Thymus (tissue), 11 donors: ENCODE measurements around the gene RBM19. TPM values are rescaled to one million over a fixed set of nuclear protein-coding genes. Genes with fewer than 3 reads are reported as not detected.
A peak's percentile ranks its signal among the peaks of the same experiment; 100 is the strongest.

Experiments
- DNase-seq, 9 donors: peaks; one replicate each; pipeline ENCODE4 v3.0.0-alpha.2; 2013; ENCODE audit warnings: low spot score in 9 of 9, low read depth in 6 of 9, missing footprints in 1 of 9
- H3K27ac ChIP-seq, 2 donors: one replicate each; pipeline ENCODE4 v1.5.1; 2013; ENCODE audit warnings: control low read depth in 1 of 2, low read depth in 1 of 2, low read length in 1 of 2, mild to moderate bottlenecking in 1 of 2, moderate library complexity in 1 of 2
- H3K27me3 ChIP-seq, 2 donors: one replicate each; pipeline ENCODE4 v1.5.1; 2013; ENCODE audit warnings: low read length in 1 of 2; ENCODE audit not compliant: control insufficient read depth in 2 of 2, insufficient read depth in 1 of 2
- H3K36me3 ChIP-seq, 2 donors: one replicate each; pipeline ENCODE4 v1.5.1; 2013; ENCODE audit warnings: low read length in 1 of 2, mild to moderate bottlenecking in 1 of 2, moderate library complexity in 1 of 2; ENCODE audit not compliant: control insufficient read depth in 2 of 2, insufficient read depth in 2 of 2
- H3K4me1 ChIP-seq, 2 donors: one replicate each; pipeline ENCODE4 v1.5.1; 2013; ENCODE audit warnings: low read length in 2 of 2; ENCODE audit not compliant: control insufficient read depth in 2 of 2, insufficient read depth in 2 of 2
- H3K4me3 ChIP-seq, 2 donors: one replicate each; pipeline ENCODE4 v1.5.1; 2013; ENCODE audit warnings: low read length in 2 of 2, control low read depth in 1 of 2, mild to moderate bottlenecking in 1 of 2
- H3K9me3 ChIP-seq, 2 donors: one replicate each; pipeline ENCODE4 v1.5.1; 2013; ENCODE audit warnings: low read length in 1 of 2, mild to moderate bottlenecking in 1 of 2; ENCODE audit not compliant: control insufficient read depth in 2 of 2, insufficient read depth in 1 of 2
- WGBS: extraction: QIAGEN DNeasy Blood & Tissue Kit; methylation state at CpG from one replicate; pipeline ENCODE4 v1.1.7; 2013; 5-methylcytosine and 5-hydroxymethylcytosine counted together
- polyA plus RNA-seq: library from polyadenylated mRNA; stranded (reverse); fragments of 200-250 nt; gene quantifications from one replicate; pipeline ENCODE4 v1.2.3, GENCODE V29; 2013
- total RNA-seq: library from RNA; stranded (reverse); fragments of 120-200 nt; gene quantifications from one replicate; pipeline ENCODE4 v1.2.4, GENCODE V29; 2013
- donor health status: healthy.

The RBM19 gene
- total and polyA plus RNA-seq, 2 donors, result 16.0 to 24.2 TPM

GRCh38 chr12:113866496-113866895, 99.6 kb downstream of the RBM19 start:
- Histone ChIP-seq H3K27me3 (no peaks in the 10 kb centered on the region), H3K4me1 (peaks cover 0 to 6% of the 10 kb centered on the region in 2 donors), H3K36me3 (no peaks in the 10 kb centered on the region), H3K27ac (no peak overlapping the region), H3K9me3 (no peaks in the 10 kb centered on the region), H3K4me3 (no peak overlapping the region)
- WGBS, result 97% methylated on average over 1 of the region's 1 CpG
- DNase-seq, result no peak

- H3K4me1 ChIP-seq, result peaks cover 0 to 6% of the 10 kb centered on the region in 2 donors
- no peak for DNase-seq
- H3K9me3 ChIP-seq, result no peaks in the 10 kb centered on the region
- 96% methylated on average over 2 of the region's 2 CpGs for WGBS
- no peaks in the 10 kb centered on the region for H3K27me3 ChIP-seq
- H3K4me3 ChIP-seq, result no peak overlapping the region
- no peak overlapping the region for H3K27ac ChIP-seq
- H3K36me3 ChIP-seq, result no peaks in the 10 kb centered on the region
These were observed 102.7 kb downstream of the RBM19 start for GRCh38 chr12:113863455-113863845.

- 62% methylated on average over 18 of the region's 18 CpGs for WGBS
- Histone ChIP-seq H3K27ac (no peak overlapping the region), H3K9me3 (no peaks in the 10 kb centered on the region), H3K4me1 (peaks cover 0 to 6% of the 10 kb centered on the region in 2 donors), H3K36me3 (no peaks in the 10 kb centered on the region), H3K27me3 (no peaks in the 10 kb centered on the region), H3K4me3 (no peak overlapping the region)
- peak in 1 of 9 donors; percentile 10 for DNase-seq
These were observed 103.3 kb downstream of the RBM19 start for GRCh38 chr12:113862590-113863454.

GRCh38 chr12:113861708-113862312, 104.3 kb downstream of the RBM19 start:
- WGBS, result 97% methylated on average over 9 of the region's 9 CpGs
- Histone ChIP-seq H3K36me3 (peaks cover 0 to 5% of the 10 kb centered on the region in 2 donors), H3K9me3 (no peaks in the 10 kb centered on the region), H3K4me3 (no peak overlapping the region), H3K27me3 (no peaks in the 10 kb centered on the region), H3K27ac (no peak overlapping the region), H3K4me1 (peaks cover 0 to 6% of the 10 kb centered on the region in 2 donors)
- DNase-seq, result no peak

DNA sequence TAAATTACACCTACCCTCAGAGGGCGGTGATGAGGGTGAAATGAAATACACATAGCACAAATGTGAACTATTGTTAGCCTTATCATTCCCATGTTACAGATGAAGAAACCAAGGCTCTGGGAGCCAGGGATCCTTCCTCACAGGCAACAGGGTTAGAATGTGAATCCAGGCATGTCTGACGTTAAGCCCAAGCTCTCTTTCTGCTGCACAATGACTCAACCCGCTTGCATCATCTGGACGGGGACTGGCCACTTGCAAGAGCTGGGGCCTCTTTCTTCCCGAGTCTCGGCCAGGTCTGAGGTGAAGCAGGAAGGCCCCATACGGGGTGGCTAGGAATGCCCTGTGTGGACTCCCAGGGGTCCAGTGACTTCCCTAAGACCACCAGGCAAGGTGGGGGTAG, 105.2 kb downstream of the RBM19 start:
- Histone ChIP-seq H3K4me1 (peaks cover 0 to 6% of the 10 kb centered on the region in 2 donors), H3K27ac (no peak overlapping the region), H3K27me3 (no peaks in the 10 kb centered on the region), H3K36me3 (peaks cover 0 to 5% of the 10 kb centered on the region in 2 donors), H3K9me3 (no peaks in the 10 kb centered on the region), H3K4me3 (no peak overlapping the region)
- no peak for DNase-seq
- WGBS, result 95% methylated on average over 7 of the region's 7 CpGs

DNA sequence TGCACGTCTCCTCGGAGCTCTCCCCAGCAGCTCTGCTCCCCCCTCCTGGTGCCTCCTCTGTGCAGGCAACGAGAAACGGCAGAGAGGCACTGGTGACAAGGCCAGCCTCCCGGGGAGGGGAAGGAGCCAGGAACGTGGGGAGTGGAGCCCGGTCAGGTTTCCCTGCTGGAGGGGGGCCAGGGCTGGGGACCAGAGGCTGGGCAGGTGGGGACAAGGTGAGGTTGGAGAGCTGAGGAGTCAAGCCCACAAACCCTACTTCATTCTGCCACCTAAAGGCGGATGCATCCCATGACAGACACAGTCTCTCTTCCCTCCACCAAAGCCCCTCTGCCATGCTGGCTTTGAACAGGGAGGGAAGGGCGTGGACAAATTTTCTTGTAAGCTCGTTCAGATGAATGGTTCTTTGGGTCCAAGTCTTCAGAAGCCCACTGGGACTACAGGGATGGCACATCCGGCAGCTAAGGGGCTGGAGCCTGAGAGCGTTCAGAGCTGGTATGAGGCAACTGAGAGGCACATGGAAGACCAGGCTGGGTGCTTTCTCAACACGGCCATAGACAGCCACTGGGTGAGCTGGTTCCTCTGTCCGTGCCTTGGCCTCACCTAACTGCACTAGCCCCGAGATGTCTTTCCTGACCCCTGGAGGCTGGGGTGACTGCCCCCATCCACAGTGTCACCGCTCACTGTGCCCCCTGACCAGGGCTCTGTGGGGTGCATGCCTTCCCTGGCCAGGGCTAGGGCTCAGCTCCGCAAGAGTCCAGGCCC, 105.9 kb downstream of the RBM19 start:
- 93% methylated on average over 17 of the region's 17 CpGs for WGBS
- no peak overlapping the region for H3K27ac ChIP-seq
- H3K4me3 ChIP-seq, result no peak overlapping the region
- DNase-seq, result peak in 1 of 9 donors; percentile 4
- H3K27me3 ChIP-seq, result no peaks in the 10 kb centered on the region
- peaks cover 0 to 5% of the 10 kb centered on the region in 2 donors for H3K36me3 ChIP-seq
- H3K9me3 ChIP-seq, result no peaks in the 10 kb centered on the region
- peaks cover 0 to 6% of the 10 kb centered on the region in 2 donors for H3K4me1 ChIP-seq

DNA sequence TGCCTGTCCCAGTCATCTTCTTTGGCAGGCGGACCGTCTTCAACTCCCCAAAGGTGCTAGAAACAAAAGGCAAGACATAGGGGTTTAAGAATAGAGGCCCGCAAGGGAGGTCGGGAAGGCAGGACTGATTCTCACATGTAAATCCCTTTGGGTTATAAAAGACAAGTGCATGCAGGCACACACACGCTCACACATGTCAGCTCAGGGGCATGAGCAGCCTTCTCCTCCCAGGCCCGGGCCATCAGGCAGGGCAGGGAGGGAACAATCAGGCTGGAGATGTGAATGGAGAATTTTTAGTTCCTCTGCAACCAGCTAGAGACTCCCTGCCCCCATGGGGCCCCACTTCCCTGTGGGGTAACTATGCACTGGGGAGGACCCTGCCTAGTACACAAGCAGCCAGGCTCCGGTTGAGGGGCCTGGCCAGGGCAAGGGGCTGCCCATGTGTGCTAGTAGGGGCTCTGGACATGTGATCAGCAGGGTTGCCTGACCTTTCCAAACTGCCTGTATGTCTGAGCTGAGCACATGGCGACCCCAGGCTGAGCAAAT, 107.2 kb downstream of the RBM19 start:
- H3K27ac ChIP-seq, result no peak overlapping the region
- peaks cover 0 to 5% of the 10 kb centered on the region in 2 donors for H3K36me3 ChIP-seq
- peaks cover 0 to 6% of the 10 kb centered on the region in 2 donors for H3K4me1 ChIP-seq
- H3K4me3 ChIP-seq, result no peak overlapping the region
- DNase-seq, result no peak
- no peaks in the 10 kb centered on the region for H3K9me3 ChIP-seq
- WGBS, result 78% methylated on average over 8 of the region's 8 CpGs
- H3K27me3 ChIP-seq, result no peaks in the 10 kb centered on the region

DNA sequence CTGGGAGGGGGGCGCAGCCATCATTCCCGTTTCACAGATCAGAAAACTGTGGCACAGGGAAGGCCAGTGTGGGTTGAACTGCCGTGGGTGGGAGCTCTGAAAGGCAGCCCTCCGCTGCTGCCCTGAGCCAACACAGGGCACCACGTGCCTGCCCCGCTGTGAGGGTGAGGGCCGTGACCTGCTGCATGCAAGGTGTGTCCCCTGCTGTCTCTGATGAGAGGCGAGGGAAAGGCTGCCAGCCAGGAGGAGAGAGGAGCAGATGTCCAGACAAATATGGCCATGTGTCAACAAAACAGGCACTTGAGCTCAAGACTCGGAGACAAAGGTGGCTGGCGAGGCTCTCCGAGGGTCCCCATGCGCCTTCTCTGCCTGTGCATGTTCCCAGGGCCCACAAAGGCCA, 108.8 kb downstream of the RBM19 start:
- Histone ChIP-seq H3K36me3 (peaks cover 0 to 5% of the 10 kb centered on the region in 2 donors), H3K27me3 (no peaks in the 10 kb centered on the region), H3K9me3 (no peaks in the 10 kb centered on the region), H3K27ac (no peak overlapping the region), H3K4me3 (no peak overlapping the region), H3K4me1 (no peaks in the 10 kb centered on the region)
- no peak for DNase-seq
- WGBS, result 96% methylated on average over 12 of the region's 12 CpGs
